ENCODE data around the gene KCNJ10.

DNA sequence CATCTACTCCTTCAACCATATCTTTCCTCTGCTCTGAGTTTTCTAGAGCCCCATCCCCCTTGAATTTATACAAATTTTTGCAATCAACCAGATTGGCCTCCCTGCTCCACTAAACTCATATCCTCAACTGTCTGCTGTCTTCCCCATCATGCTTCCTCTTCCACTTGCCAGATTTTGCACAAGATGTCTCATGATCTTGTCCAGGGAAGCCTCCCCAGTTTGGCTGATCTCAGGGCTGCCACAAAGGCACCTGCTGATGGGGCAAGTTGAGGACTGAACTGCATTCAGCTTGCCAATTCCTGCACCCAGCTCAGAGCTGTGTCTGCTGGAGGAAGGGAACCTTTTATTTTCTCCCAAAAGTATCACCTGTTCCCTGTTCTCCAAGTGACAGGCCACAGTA is 7.5 kb upstream of the KCNJ10 start:
- TF ChIP-seq, protein P1, sequence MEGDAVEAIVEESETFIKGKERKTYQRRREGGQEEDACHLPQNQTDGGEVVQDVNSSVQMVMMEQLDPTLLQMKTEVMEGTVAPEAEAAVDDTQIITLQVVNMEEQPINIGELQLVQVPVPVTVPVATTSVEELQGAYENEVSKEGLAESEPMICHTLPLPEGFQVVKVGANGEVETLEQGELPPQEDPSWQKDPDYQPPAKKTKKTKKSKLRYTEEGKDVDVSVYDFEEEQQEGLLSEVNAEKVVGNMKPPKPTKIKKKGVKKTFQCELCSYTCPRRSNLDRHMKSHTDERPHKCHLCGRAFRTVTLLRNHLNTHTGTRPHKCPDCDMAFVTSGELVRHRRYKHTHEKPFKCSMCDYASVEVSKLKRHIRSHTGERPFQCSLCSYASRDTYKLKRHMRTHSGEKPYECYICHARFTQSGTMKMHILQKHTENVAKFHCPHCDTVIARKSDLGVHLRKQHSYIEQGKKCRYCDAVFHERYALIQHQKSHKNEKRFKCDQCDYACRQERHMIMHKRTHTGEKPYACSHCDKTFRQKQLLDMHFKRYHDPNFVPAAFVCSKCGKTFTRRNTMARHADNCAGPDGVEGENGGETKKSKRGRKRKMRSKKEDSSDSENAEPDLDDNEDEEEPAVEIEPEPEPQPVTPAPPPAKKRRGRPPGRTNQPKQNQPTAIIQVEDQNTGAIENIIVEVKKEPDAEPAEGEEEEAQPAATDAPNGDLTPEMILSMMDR (IDR thresholded peaks at IDR 0.05; ENCODE audit: low read depth, low read length, poor library complexity, severe bottlenecking), result no peak
- no peak for TF ChIP-seq EZH2phosphoT487 (IDR thresholded peaks at IDR 0.05; ENCODE audit: borderline replicate concordance, low read length)
